PC-9 (cell line): Measurements from ENCODE around the gene NOXA1. TPM values are rescaled to one million over a fixed set of nuclear protein-coding genes. Genes with fewer than 3 reads are reported as not detected.

Experiments
- BruUV-seq: library from RNA; stranded (reverse); fragments of 400-500 nt; replicated peaks from 2 replicates; lab custom pipeline; 2021; lab: Mats Ljungman, UMichigan
- CTCF ChIA-PET: fragments of 300-600 bp; sonication (Branson Sonifier 250); formaldehyde crosslinking; loops from one replicate; lab custom pipeline; 2022; ENCODE audit warnings: antibody characterized with exemption; lab: Charles Lee
- POLR2A ChIA-PET: fragments of 300-600 bp; sonication (Branson Sonifier 250); formaldehyde crosslinking; loops from one replicate; lab custom pipeline; 2022; ENCODE audit warnings: antibody characterized with exemption; ENCODE audit not compliant: unreplicated experiment; lab: Charles Lee
- DNase-seq, 2 experiments: peaks; one replicate each; pipeline versions ENCODE4 v3.0.0 to v3.0.0-alpha.2; 2015 to 2022; ENCODE audit warnings: mixed read lengths in 1 of 2
- H2AFZ ChIP-seq: fragments of 200-600 bp; sonication (generic); 2 replicates; pipeline ENCODE4 v1.8.1; 2017; ENCODE audit warnings: antibody characterized with exemption
- H3F3A ChIP-seq: fragments of 200-600 bp; sonication (generic); 2 replicates; pipeline ENCODE4 v1.8.1; 2017; ENCODE audit warnings: antibody characterized with exemption, mild to moderate bottlenecking, low read depth; ENCODE audit not compliant: insufficient read depth
- H3K27ac ChIP-seq: fragments of 200-600 bp; sonication (generic); 2 replicates; pipeline ENCODE4 v1.6.1; 2016; ENCODE audit warnings: mixed run types
- H3K27me3 ChIP-seq: fragments of 200-600 bp; sonication (generic); 2 replicates; pipeline ENCODE4 v1.6.1; 2016; ENCODE audit warnings: low read depth, mixed run types; ENCODE audit not compliant: insufficient read depth
- H3K36me3 ChIP-seq: fragments of 200-600 bp; sonication (generic); 2 replicates; pipeline ENCODE4 v1.6.1; 2016; ENCODE audit warnings: low read depth, mixed run types
- H3K4me1 ChIP-seq: fragments of 200-600 bp; sonication (generic); replicated peaks from 2 replicates; pipeline ENCODE4 v1.6.1; 2016; ENCODE audit warnings: mixed run types; ENCODE audit not compliant: insufficient read depth
- H3K4me2 ChIP-seq: fragments of 200-600 bp; sonication (generic); 2 replicates; pipeline ENCODE4 v1.6.1; 2017; ENCODE audit warnings: mixed run types
- H3K4me3 ChIP-seq: fragments of 200-600 bp; sonication (generic); 2 replicates; pipeline ENCODE4 v1.6.1; 2016; ENCODE audit warnings: mixed run types
- H3K79me2 ChIP-seq: fragments of 200-600 bp; sonication (generic); 2 replicates; pipeline ENCODE4 v1.6.1; 2017; ENCODE audit warnings: low read depth, mixed run types
- H3K9me2 ChIP-seq: fragments of 200-600 bp; sonication (generic); 2 replicates; pipeline ENCODE4 v1.8.1; 2017; ENCODE audit warnings: mild to moderate bottlenecking; ENCODE audit not compliant: insufficient read depth
- H3K9me3 ChIP-seq: fragments of 200-600 bp; sonication (generic); 2 replicates; pipeline ENCODE4 v1.8.1; 2016; ENCODE audit warnings: low read depth; ENCODE audit not compliant: insufficient read depth
- H4K20me1 ChIP-seq: fragments of 200-600 bp; sonication (generic); 2 replicates; pipeline ENCODE4 v1.8.1; 2017; ENCODE audit not compliant: insufficient read depth
- EZH2 ChIP-seq: fragments of 200-600 bp; sonication (generic); IDR thresholded peaks from 2 replicates; pipeline ENCODE4 v1.8.0; 2017; ENCODE audit warnings: antibody characterized with exemption, low read depth
- intact Hi-C: fragments of 100-400 bp; cut with micrococcal nuclease; formaldehyde crosslinking; loops from one replicate; pipeline ENCODE4 v1.10.0; 2022; ENCODE audit not compliant: unreplicated experiment
- total RNA-seq: library from RNA; stranded (reverse); gene quantifications from 2 replicates; pipeline ENCODE4 v1.2.3, GENCODE V29; 2021
- TF ChIP-seq, protein P1 (sequence below): fragments of 200-600 bp; sonication (generic); conservative IDR thresholded peaks from 2 replicates; pipeline ENCODE4 v1.6.1; 2017; ENCODE audit warnings: mixed run types, antibody characterized with exemption, mild to moderate bottlenecking, moderate library complexity

The NOXA1 gene
- total RNA-seq, 1 experiment from 2014 or later, result 10.5 TPM

- no peak overlapping the region for H3K4me3 ChIP-seq
- no peak for DNase-seq
- H3K27me3 ChIP-seq, result no peaks in the 10 kb centered on the region
- no peak overlapping the region for H2AFZ ChIP-seq
- no peak overlapping the region for H3K27ac ChIP-seq
- ChIA-PET POLR2A (no interaction called here), CTCF (no interaction called here)
- no peaks in the 10 kb centered on the region for H4K20me1 ChIP-seq
- H3K4me1 ChIP-seq, result no peaks in the 10 kb centered on the region
- TF ChIP-seq, protein P1, sequence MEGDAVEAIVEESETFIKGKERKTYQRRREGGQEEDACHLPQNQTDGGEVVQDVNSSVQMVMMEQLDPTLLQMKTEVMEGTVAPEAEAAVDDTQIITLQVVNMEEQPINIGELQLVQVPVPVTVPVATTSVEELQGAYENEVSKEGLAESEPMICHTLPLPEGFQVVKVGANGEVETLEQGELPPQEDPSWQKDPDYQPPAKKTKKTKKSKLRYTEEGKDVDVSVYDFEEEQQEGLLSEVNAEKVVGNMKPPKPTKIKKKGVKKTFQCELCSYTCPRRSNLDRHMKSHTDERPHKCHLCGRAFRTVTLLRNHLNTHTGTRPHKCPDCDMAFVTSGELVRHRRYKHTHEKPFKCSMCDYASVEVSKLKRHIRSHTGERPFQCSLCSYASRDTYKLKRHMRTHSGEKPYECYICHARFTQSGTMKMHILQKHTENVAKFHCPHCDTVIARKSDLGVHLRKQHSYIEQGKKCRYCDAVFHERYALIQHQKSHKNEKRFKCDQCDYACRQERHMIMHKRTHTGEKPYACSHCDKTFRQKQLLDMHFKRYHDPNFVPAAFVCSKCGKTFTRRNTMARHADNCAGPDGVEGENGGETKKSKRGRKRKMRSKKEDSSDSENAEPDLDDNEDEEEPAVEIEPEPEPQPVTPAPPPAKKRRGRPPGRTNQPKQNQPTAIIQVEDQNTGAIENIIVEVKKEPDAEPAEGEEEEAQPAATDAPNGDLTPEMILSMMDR, result no peak
- no peak for TF ChIP-seq EZH2
- no peaks in the 10 kb centered on the region for H3K9me2 ChIP-seq
- no peaks in the 10 kb centered on the region for H3K79me2 ChIP-seq
- intact Hi-C loops, result no loop called here
- no peaks in the 10 kb centered on the region; the same call in 1 of the 2 replicates for H3F3A ChIP-seq
- H3K9me3 ChIP-seq, result no peaks in the 10 kb centered on the region
- no TSS peak for BruUV-seq
- H3K36me3 ChIP-seq, result no peaks in the 10 kb centered on the region
- no peak overlapping the region for H3K4me2 ChIP-seq
Measured at GRCh38 chr9:137379761-137380161, 43.4 kb upstream of the NOXA1 start.

DNA sequence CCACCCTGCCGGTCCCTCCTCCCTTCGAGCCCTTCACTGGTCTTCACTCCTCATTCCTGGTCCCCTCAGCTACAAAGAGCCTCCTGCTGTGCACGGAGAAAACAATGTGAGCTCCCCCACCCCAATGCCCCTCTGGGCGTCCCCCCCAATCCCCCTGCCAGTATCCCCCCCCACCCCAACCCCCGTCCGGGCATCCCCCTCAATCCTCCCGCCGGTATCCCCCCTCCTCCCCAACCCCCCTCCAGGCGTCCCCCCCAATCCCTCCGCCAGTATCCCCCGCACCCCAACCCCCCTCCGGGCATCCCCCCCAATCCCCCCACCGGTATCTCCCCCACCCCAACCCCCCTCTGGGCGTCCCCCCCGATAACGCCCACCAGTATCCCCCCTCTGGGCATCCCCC is 43.0 kb upstream of the NOXA1 start:
- Histone ChIP-seq H4K20me1 (no peaks in the 10 kb centered on the region), H3K27me3 (no peaks in the 10 kb centered on the region), H3K4me2 (no peak overlapping the region), H3K79me2 (no peaks in the 10 kb centered on the region), H2AFZ (no peak overlapping the region), H3F3A (no peaks in the 10 kb centered on the region; the same call in 1 of the 2 replicates), H3K4me3 (no peak overlapping the region), H3K4me1 (no peaks in the 10 kb centered on the region), H3K36me3 (no peaks in the 10 kb centered on the region), H3K9me3 (no peaks in the 10 kb centered on the region), H3K9me2 (no peaks in the 10 kb centered on the region), H3K27ac (no peak overlapping the region)
- ChIA-PET CTCF (no interaction called here), POLR2A (no interaction called here)
- no peak for DNase-seq
- TF ChIP-seq, protein P1, result no peak
- no TSS peak for BruUV-seq
- intact Hi-C loops, result no loop called here

- TF ChIP-seq, protein P1, result no peak
- TF ChIP-seq EZH2, result no peak
- no TSS peak for BruUV-seq
- intact Hi-C loops, result no loop called here
- no peak overlapping the region for H3K4me3 ChIP-seq
- no peaks in the 10 kb centered on the region for H3K4me1 ChIP-seq
- H3K79me2 ChIP-seq, result no peaks in the 10 kb centered on the region
- H3K9me3 ChIP-seq, result no peaks in the 10 kb centered on the region
- H2AFZ ChIP-seq, result no peak overlapping the region
- no peaks in the 10 kb centered on the region for H3F3A ChIP-seq
- ChIA-PET POLR2A (no interaction called here), CTCF (no interaction called here)
- no peaks in the 10 kb centered on the region for H3K36me3 ChIP-seq
- no peak overlapping the region for H3K27ac ChIP-seq
- no peaks in the 10 kb centered on the region for H3K27me3 ChIP-seq
- no peak for DNase-seq
- no peak overlapping the region for H3K4me2 ChIP-seq
- no peaks in the 10 kb centered on the region for H4K20me1 ChIP-seq
- no peaks in the 10 kb centered on the region for H3K9me2 ChIP-seq
Measured at GRCh38 chr9:137380606-137381005, 42.6 kb upstream of the NOXA1 start.
